ENCODE results near the gene SMCO4.
A peak's percentile ranks its signal among the peaks of the same experiment; 100 is the strongest.

The SMCO4 gene

GRCh38 chr11:93548679-93549319, 5.6 kb upstream of the SMCO4 start:
- TF ChIP-seq FOXK2 (IDR thresholded peaks at IDR 0.05) (no peak), ARNT (IDR thresholded peaks at IDR 0.05) (no peak), BHLHE40 (IDR thresholded peaks at IDR 0.05; ENCODE audit: borderline replicate concordance) (no peak), SUZ12 (IDR thresholded peaks at IDR 0.05) (no peak)
- POLR2A ChIA-PET, result no interaction called here
- DNase-seq (ENCODE audit: extremely low spot score), result no peak
- CTCF ChIA-PET, result no interaction called here

- no peak for DNase-seq (ENCODE audit: extremely low spot score)
- POLR2A ChIA-PET, result no interaction called here
- TF ChIP-seq TARDBP (IDR thresholded peaks at IDR 0.05) (no peak), SP1 (IDR thresholded peaks at IDR 0.05) (no peak), CTBP1 (IDR thresholded peaks at IDR 0.05; ENCODE audit: borderline replicate concordance) (no peak), FOXK2 (IDR thresholded peaks at IDR 0.05) (no peak), ZNF384 (IDR thresholded peaks at IDR 0.05) (no peak), NFRKB (IDR thresholded peaks at IDR 0.05) (no peak), PKNOX1 (IDR thresholded peaks at IDR 0.05) (no peak), L3MBTL2 (conservative IDR thresholded peaks at IDR 0.05) (no peak), BHLHE40 (IDR thresholded peaks at IDR 0.05; ENCODE audit: borderline replicate concordance) (no peak), FOXA1 (IDR thresholded peaks at IDR 0.05) (no peak), ELF4 (IDR thresholded peaks at IDR 0.05) (no peak), LEF1 (IDR thresholded peaks at IDR 0.05; ENCODE audit: borderline replicate concordance) (no peak), ARNT (IDR thresholded peaks at IDR 0.05) (no peak), HDGF (IDR thresholded peaks at IDR 0.05; ENCODE audit: borderline replicate concordance) (no peak)
- CTCF ChIA-PET, result no interaction called here
Measured at GRCh38 chr11:93547773-93548172, 4.6 kb upstream of the SMCO4 start.

- no peak for TF ChIP-seq NFRKB (IDR thresholded peaks at IDR 0.05)
- TF ChIP-seq SP1 (IDR thresholded peaks at IDR 0.05), result no peak
- TF ChIP-seq CTBP1 (IDR thresholded peaks at IDR 0.05; ENCODE audit: borderline replicate concordance), result no peak
- no peak for TF ChIP-seq ELF4 (IDR thresholded peaks at IDR 0.05)
- no peak for TF ChIP-seq HDGF (IDR thresholded peaks at IDR 0.05; ENCODE audit: borderline replicate concordance)
- TF ChIP-seq BHLHE40 (IDR thresholded peaks at IDR 0.05; ENCODE audit: borderline replicate concordance), result no peak
- TF ChIP-seq FOXM1 (IDR thresholded peaks at IDR 0.05; ENCODE audit: borderline replicate concordance), result no peak
- TF ChIP-seq PKNOX1 (IDR thresholded peaks at IDR 0.05), result no peak
- no peak for TF ChIP-seq LEF1 (IDR thresholded peaks at IDR 0.05; ENCODE audit: borderline replicate concordance)
- TF ChIP-seq FOXA1 (IDR thresholded peaks at IDR 0.05), result no peak
- no peak for TF ChIP-seq ARNT (IDR thresholded peaks at IDR 0.05)
- no peak for TF ChIP-seq SUZ12 (IDR thresholded peaks at IDR 0.05)
- ChIA-PET POLR2A (no interaction called here), CTCF (no interaction called here)
- DNase-seq (ENCODE audit: extremely low spot score), result no peak
Measured at GRCh38 chr11:93547028-93547427, 3.8 kb upstream of the SMCO4 start.

- ChIA-PET POLR2A (no interaction called here), CTCF (interaction anchor here (1.1 kb wide), 1 partner anchor 102 kb away, joined by 4 read pairs; no protein-coding TSS in a partner anchor)
- DNase-seq (ENCODE audit: extremely low spot score), result no peak
- TF ChIP-seq ARNT (IDR thresholded peaks at IDR 0.05), result no peak
- no peak for TF ChIP-seq CTBP1 (IDR thresholded peaks at IDR 0.05; ENCODE audit: borderline replicate concordance)
- TF ChIP-seq SUZ12 (IDR thresholded peaks at IDR 0.05), result no peak
- TF ChIP-seq NFRKB (IDR thresholded peaks at IDR 0.05), result no peak
- no peak for TF ChIP-seq HDGF (IDR thresholded peaks at IDR 0.05; ENCODE audit: borderline replicate concordance)
- TF ChIP-seq FOXK2 (IDR thresholded peaks at IDR 0.05), result no peak
- TF ChIP-seq BHLHE40 (IDR thresholded peaks at IDR 0.05; ENCODE audit: borderline replicate concordance), result no peak
- TF ChIP-seq PKNOX1 (IDR thresholded peaks at IDR 0.05), result no peak
- no peak for TF ChIP-seq SP1 (IDR thresholded peaks at IDR 0.05)
- no peak for TF ChIP-seq L3MBTL2 (conservative IDR thresholded peaks at IDR 0.05)
- TF ChIP-seq FOXM1 (IDR thresholded peaks at IDR 0.05; ENCODE audit: borderline replicate concordance), result no peak
- TF ChIP-seq ELF4 (IDR thresholded peaks at IDR 0.05), result no peak
- TF ChIP-seq ZNF384 (IDR thresholded peaks at IDR 0.05), result no peak
- no peak for TF ChIP-seq FOXA1 (IDR thresholded peaks at IDR 0.05)
- no peak for TF ChIP-seq TARDBP (IDR thresholded peaks at IDR 0.05)
- no peak for TF ChIP-seq LEF1 (IDR thresholded peaks at IDR 0.05; ENCODE audit: borderline replicate concordance)
Measured at GRCh38 chr11:93545566-93545965, 2.4 kb upstream of the SMCO4 start.

- POLR2A ChIA-PET, result interaction anchor here (0.6 to 1.4 kb wide), 3 partner anchors 12 to 241 kb away, joined by 3 read pairs; partner anchors contain the start of gene MED17
- CTCF ChIA-PET, result interaction anchor here (0.7 to 1.6 kb wide), 3 partner anchors 28 to 308 kb away, joined by 4 to 7 read pairs (median 4); no protein-coding TSS in a partner anchor
- no peak for TF ChIP-seq HDGF (IDR thresholded peaks at IDR 0.05; ENCODE audit: borderline replicate concordance)
- no peak for TF ChIP-seq SUZ12 (IDR thresholded peaks at IDR 0.05)
- TF ChIP-seq TARDBP (IDR thresholded peaks at IDR 0.05), result no peak
- TF ChIP-seq FOXM1 (IDR thresholded peaks at IDR 0.05; ENCODE audit: borderline replicate concordance), result no peak
- no peak for TF ChIP-seq FOXK2 (IDR thresholded peaks at IDR 0.05)
- no peak for TF ChIP-seq ARNT (IDR thresholded peaks at IDR 0.05)
- TF ChIP-seq NFRKB (IDR thresholded peaks at IDR 0.05), result no peak
- no peak for TF ChIP-seq CTBP1 (IDR thresholded peaks at IDR 0.05; ENCODE audit: borderline replicate concordance)
- no peak for TF ChIP-seq BHLHE40 (IDR thresholded peaks at IDR 0.05; ENCODE audit: borderline replicate concordance)
- no peak for TF ChIP-seq ELF4 (IDR thresholded peaks at IDR 0.05)
- no peak for TF ChIP-seq SP1 (IDR thresholded peaks at IDR 0.05)
- TF ChIP-seq ZNF384 (IDR thresholded peaks at IDR 0.05), result no peak
- TF ChIP-seq L3MBTL2 (conservative IDR thresholded peaks at IDR 0.05), result no peak
- no peak for TF ChIP-seq LEF1 (IDR thresholded peaks at IDR 0.05; ENCODE audit: borderline replicate concordance)
- TF ChIP-seq FOXA1 (IDR thresholded peaks at IDR 0.05), result no peak
- DNase-seq (ENCODE audit: extremely low spot score), result peak; percentile 50
Measured at GRCh38 chr11:93542811-93543229, 371 bp downstream of the SMCO4 start.

All from HEK293T (cell line).